Measurements from ENCODE around the gene LRRC37A3. TPM values are rescaled to one million over a fixed set of nuclear protein-coding genes. Genes with fewer than 3 reads are reported as not detected.
"Not testable (repeated sequence)": the region's sequence is repeated elsewhere in the genome, so short reads cannot be mapped to it uniquely, and the experiment has no call there.

LRRC37A3 gene
- total RNA-seq, 2 experiments from 2014 or later = 2.6 to 3.3 TPM

- H3K4me3 Mint-ChIP-seq; H3K27me3 Mint-ChIP-seq; CTCF ChIA-PET; POLR2A ChIA-PET; H3K27ac Mint-ChIP-seq; H3K36me3 Mint-ChIP-seq (ENCODE audit: low read depth); H3K9me3 Mint-ChIP-seq (ENCODE audit: low read depth): not testable (repeated sequence)
- ATAC-seq (peak; percentile 48), DNase-seq (peak; percentile 21)
- H3K4me1 Mint-ChIP-seq = peaks cover 35% of the 10 kb centered on the region
- intact Hi-C loops (cut with DNase I, micrococcal nuclease) = loop anchor here (2.0 to 5.0 kb wide), 2 partner anchors 36 to 176 kb away; no protein-coding TSS in a partner anchor
Observed at GRCh38 chr17:64926430-64926829, 7.2 kb upstream of the LRRC37A3 start.

GRCh38 chr17:64925244-64925643 lies 6.0 kb upstream of the LRRC37A3 start:
- POLR2A ChIA-PET; DNase-seq; H3K27me3 Mint-ChIP-seq; H3K27ac Mint-ChIP-seq; H3K9me3 Mint-ChIP-seq (ENCODE audit: low read depth); H3K36me3 Mint-ChIP-seq (ENCODE audit: low read depth); ATAC-seq; H3K4me3 Mint-ChIP-seq: not testable (repeated sequence)
- intact Hi-C loops (cut with DNase I, micrococcal nuclease) = loop anchor here in 1 of 2 experiments (5.0 kb wide), 1 partner anchor 177 kb away; no protein-coding TSS in a partner anchor
- CTCF ChIA-PET = interaction anchor here (0.6 kb wide), 1 partner anchor 269 kb away, joined by 3 read pairs; no protein-coding TSS in a partner anchor
- peaks cover 26% of the 10 kb centered on the region for H3K4me1 Mint-ChIP-seq

GRCh38 chr17:64923051-64923568 lies 3.8 kb upstream of the LRRC37A3 start:
- H3K36me3 Mint-ChIP-seq (ENCODE audit: low read depth); ATAC-seq; H3K4me3 Mint-ChIP-seq; H3K27me3 Mint-ChIP-seq; DNase-seq; H3K9me3 Mint-ChIP-seq (ENCODE audit: low read depth); POLR2A ChIA-PET; H3K27ac Mint-ChIP-seq; CTCF ChIA-PET: not testable (repeated sequence)
- peaks cover 16% of the 10 kb centered on the region for H3K4me1 Mint-ChIP-seq
- intact Hi-C loops (cut with DNase I, micrococcal nuclease) = loop anchor here (5.0 kb wide), 3 partner anchors 39 to 274 kb away; partner anchors contain the start of gene RGS9 (in 1 of the 2)

- H3K27me3 Mint-ChIP-seq = no peaks in the 10 kb centered on the region
- ChIA-PET CTCF (interaction anchor here (1.0 kb wide), 2 partner anchors 19 to 144 kb away, joined by 3 to 5 read pairs; no protein-coding TSS in a partner anchor), POLR2A (no interaction called here)
- H3K27ac Mint-ChIP-seq = no peak overlapping the region
- H3K4me1 Mint-ChIP-seq = peaks cover 4% of the 10 kb centered on the region
- DNase-seq (no peak), ATAC-seq (no peak)
- H3K4me3 Mint-ChIP-seq = peak overlapping the region; percentile 73
- no peaks in the 10 kb centered on the region for H3K36me3 Mint-ChIP-seq (ENCODE audit: low read depth)
- no peaks in the 10 kb centered on the region for H3K9me3 Mint-ChIP-seq (ENCODE audit: low read depth)
- intact Hi-C loops (cut with DNase I, micrococcal nuclease) = loop anchor here (5.0 kb wide), 3 partner anchors 42 to 277 kb away; partner anchors contain the start of gene RGS9 (in 1 of the 2)
Observed at GRCh38 chr17:64920419-64921172, 1.3 kb upstream of the LRRC37A3 start.

GRCh38 chr17:64920026-64920418 lies 744 bp upstream of the LRRC37A3 start:
- ChIA-PET CTCF (interaction anchor here (1.0 to 1.5 kb wide), 4 partner anchors 18 to 143 kb away, joined by 3 to 5 read pairs (median 5); no protein-coding TSS in a partner anchor), POLR2A (no interaction called here)
- intact Hi-C loops (cut with DNase I, micrococcal nuclease) = loop anchor here (5.0 kb wide), 3 partner anchors 42 to 277 kb away; partner anchors contain the start of gene RGS9 (in 1 of the 2)
- no peak for DNase-seq
- Mint-ChIP-seq H3K9me3 (ENCODE audit: low read depth) (no peaks in the 10 kb centered on the region), H3K36me3 (ENCODE audit: low read depth) (peaks cover 2% of the 10 kb centered on the region), H3K27ac (peak overlapping the region; percentile 70), H3K4me1 (peaks cover 7% of the 10 kb centered on the region), H3K4me3 (peak overlapping the region; percentile 73), H3K27me3 (no peaks in the 10 kb centered on the region)
- ATAC-seq = no peak

- Mint-ChIP-seq H3K4me3 (peak overlapping the region; percentile 73), H3K27ac (peak overlapping the region; percentile 58)
- intact Hi-C loops (cut with DNase I, micrococcal nuclease) = loop anchor here (1.0 to 5.0 kb wide), 4 partner anchors 138 to 257 kb away; partner anchors contain the start of genes GNA13 (in 2 of the 2) and SMURF2 (in 1 of the 2)
- CTCF ChIA-PET = interaction anchor here (0.7 to 1.5 kb wide), 4 partner anchors 19 to 218 kb away, joined by 3 to 5 read pairs (median 4); partner anchors contain the start of gene RGS9
- H3K36me3 Mint-ChIP-seq (ENCODE audit: low read depth); H3K27me3 Mint-ChIP-seq; H3K9me3 Mint-ChIP-seq (ENCODE audit: low read depth); POLR2A ChIA-PET; H3K4me1 Mint-ChIP-seq: not testable (repeated sequence)
- DNase-seq (peak; percentile 67), ATAC-seq (peak; percentile 54)
Observed at GRCh38 chr17:64918842-64919288, 413 bp downstream of the LRRC37A3 start.

GRCh38 chr17:64917540-64917939 lies 1.7 kb downstream of the LRRC37A3 start:
- intact Hi-C loops (cut with DNase I, micrococcal nuclease) = loop anchor here in 1 of 2 experiments (5.0 kb wide), 1 partner anchor 255 kb away; the partner anchor contains the start of gene SMURF2
- not testable (repeated sequence) for ATAC-seq

GRCh38 chr17:64915244-64915643 lies 4.0 kb downstream of the LRRC37A3 start:
- H3K4me1 Mint-ChIP-seq; DNase-seq; ATAC-seq; H3K4me3 Mint-ChIP-seq; POLR2A ChIA-PET; H3K27ac Mint-ChIP-seq; H3K36me3 Mint-ChIP-seq (ENCODE audit: low read depth); CTCF ChIA-PET; H3K9me3 Mint-ChIP-seq (ENCODE audit: low read depth); H3K27me3 Mint-ChIP-seq: not testable (repeated sequence)
- intact Hi-C loops (cut with DNase I, micrococcal nuclease) = loop anchor here in 1 of 2 experiments (5.0 kb wide), 1 partner anchor 253 kb away; the partner anchor contains the start of gene SMURF2

More at GRCh38 chr17:64917540-64917939, 1.7 kb downstream of the LRRC37A3 start:
- DNase-seq; H3K27ac Mint-ChIP-seq; H3K4me3 Mint-ChIP-seq; H3K36me3 Mint-ChIP-seq (ENCODE audit: low read depth); H3K4me1 Mint-ChIP-seq; H3K9me3 Mint-ChIP-seq (ENCODE audit: low read depth); POLR2A ChIA-PET; CTCF ChIA-PET; H3K27me3 Mint-ChIP-seq: not testable (repeated sequence)

- ATAC-seq; H3K9me3 Mint-ChIP-seq (ENCODE audit: low read depth); DNase-seq; intact Hi-C loops (cut with DNase I, micrococcal nuclease); H3K27ac Mint-ChIP-seq; POLR2A ChIA-PET; H3K4me3 Mint-ChIP-seq; H3K27me3 Mint-ChIP-seq; CTCF ChIA-PET; H3K36me3 Mint-ChIP-seq (ENCODE audit: low read depth); H3K4me1 Mint-ChIP-seq: not testable (repeated sequence)
Observed at GRCh38 chr17:64910191-64910514, 9.1 kb downstream of the LRRC37A3 start.

- H3K36me3 Mint-ChIP-seq (ENCODE audit: low read depth); POLR2A ChIA-PET; H3K4me1 Mint-ChIP-seq; DNase-seq; H3K9me3 Mint-ChIP-seq (ENCODE audit: low read depth); H3K4me3 Mint-ChIP-seq; CTCF ChIA-PET; H3K27ac Mint-ChIP-seq; intact Hi-C loops (cut with DNase I, micrococcal nuclease); ATAC-seq; H3K27me3 Mint-ChIP-seq: not testable (repeated sequence)
Observed at GRCh38 chr17:64909511-64910190, 9.6 kb downstream of the LRRC37A3 start.

- POLR2A ChIA-PET; H3K27me3 Mint-ChIP-seq; DNase-seq; CTCF ChIA-PET; H3K27ac Mint-ChIP-seq; H3K9me3 Mint-ChIP-seq (ENCODE audit: low read depth); intact Hi-C loops (cut with DNase I, micrococcal nuclease); H3K4me3 Mint-ChIP-seq; ATAC-seq; H3K4me1 Mint-ChIP-seq; H3K36me3 Mint-ChIP-seq (ENCODE audit: low read depth): not testable (repeated sequence)
Observed at GRCh38 chr17:64904069-64904468, 15.2 kb downstream of the LRRC37A3 start.

All from activated CD4-positive, alpha-beta T cell treated with anti-CD3 and anti-CD28 coated beads for 36 hours (primary cell).